HG03565 (cell line): ENCODE data around the gene SH3BGRL.

Experiments
- ATAC-seq: cut with Tn5 transposase; IDR thresholded peaks from one replicate; pipeline ENCODE4 v1.9.1; 2021; ENCODE audit warnings: mild to moderate bottlenecking, moderate library complexity; ENCODE audit not compliant: unreplicated experiment

SH3BGRL gene

DNA sequence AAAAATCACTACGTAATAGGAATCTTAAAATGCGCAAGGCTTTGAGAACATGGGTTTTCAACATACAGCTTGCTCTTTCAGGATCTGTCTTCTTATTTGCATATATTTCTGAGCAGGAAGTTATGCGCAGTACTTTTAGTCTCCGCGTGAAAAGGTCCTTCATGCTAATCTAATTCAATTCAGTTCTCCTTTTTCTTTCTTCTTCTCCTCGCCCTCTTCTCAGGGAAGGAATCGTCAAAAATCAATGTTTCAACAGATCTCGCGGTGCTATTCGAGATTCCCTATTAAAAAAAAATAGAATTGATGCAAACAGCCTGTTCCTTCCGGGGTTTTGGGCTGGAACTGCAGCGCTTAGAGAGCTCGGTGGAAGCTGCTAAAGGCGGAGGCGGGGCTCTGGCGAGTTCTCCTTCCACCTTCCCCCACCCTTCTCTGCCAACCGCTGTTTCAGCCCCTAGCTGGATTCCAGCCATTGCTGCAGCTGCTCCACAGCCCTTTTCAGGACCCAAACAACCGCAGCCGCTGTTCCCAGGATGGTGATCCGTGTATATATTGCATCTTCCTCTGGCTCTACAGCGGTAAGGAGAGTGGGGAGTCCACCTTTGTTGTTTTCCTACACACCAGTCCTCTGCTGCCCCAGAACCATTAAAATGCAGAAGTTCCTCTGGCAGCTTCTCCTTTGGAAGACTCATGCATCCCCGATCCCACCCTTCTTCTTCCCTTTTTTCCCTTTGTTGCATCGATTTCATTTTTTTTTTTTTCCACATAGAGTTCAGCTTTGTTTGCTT is at the start of gene SH3BGRL, which contains the start of gene HMGN5:
TSS of gene SH3BGRL (plus strand) at position 432 of the 785 bp plus-strand sequence. CDS start at position 531, 99 bp downstream.
TSS of gene HMGN5 (minus strand) at position 243 of the 785 bp plus-strand sequence. CDS start 80,364 bp downstream, outside the sequence.
- ATAC-seq, result peak; percentile 84

DNA sequence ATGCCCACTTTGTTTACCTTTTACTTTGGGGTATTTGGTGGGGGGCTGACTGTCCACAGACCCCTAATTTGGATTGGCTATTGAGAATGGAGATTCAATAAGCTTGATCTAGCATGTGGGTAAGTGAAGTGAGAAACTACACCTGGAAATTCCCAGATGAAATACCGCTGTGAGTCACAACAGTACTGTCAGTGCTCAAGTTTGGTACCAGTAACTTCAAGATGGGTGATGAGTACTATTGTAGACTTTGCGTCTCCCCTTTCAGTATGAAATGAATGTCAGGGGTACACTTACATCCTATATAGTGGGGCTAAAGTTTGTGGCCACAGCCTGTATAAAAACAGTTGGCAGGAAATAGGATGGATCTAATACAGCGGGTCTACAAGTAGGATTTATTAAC is 33.5 kb upstream of the SH3BGRL start:
- ATAC-seq, result peak; percentile 51

GRCh38 chrX:81174286-81174685 is 27.6 kb upstream of the SH3BGRL start:
- peak; percentile 72 for ATAC-seq

DNA sequence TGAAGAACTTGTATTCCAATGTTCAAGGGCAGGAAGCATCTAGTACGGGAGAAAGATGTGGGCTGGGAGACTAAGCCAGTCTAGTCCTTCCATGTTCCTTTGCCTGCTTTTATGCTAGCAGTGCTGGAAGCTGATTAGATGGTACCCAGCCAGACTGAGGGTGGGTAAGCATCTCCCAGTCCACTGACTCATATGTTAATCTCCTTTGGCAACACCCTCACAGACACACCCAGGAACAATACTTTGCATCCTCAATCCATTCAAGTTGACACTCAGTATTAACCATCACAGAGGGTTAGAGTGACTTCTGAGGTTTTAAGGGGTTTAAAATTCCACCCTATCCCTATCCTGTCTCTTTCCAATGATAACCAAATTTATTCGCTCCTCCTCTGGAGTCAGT is 6.6 kb upstream of the SH3BGRL start:
- no peak for ATAC-seq

- ATAC-seq, result peak; percentile 82
Observed at GRCh38 chrX:81195712-81196111, 6.2 kb upstream of the SH3BGRL start.

DNA sequence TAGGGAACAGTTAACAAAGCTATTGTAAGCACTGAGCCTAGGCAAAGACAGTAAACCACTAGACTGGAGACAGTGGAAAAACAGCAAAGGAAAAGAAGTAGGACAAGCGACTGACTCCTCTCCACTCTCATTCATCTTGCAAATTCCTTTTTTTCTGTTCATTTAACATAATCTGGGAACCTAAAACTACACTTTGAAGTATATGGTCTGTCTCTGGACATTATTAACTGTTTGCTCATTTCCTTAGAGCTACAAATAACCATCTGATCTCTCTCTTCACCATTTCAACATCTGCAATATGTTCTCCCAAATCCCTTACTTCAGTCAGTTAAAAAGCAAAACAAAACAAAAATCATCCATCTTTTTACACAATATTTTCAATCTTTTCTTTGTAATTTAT is 831 bp upstream of the SH3BGRL start:
- ATAC-seq, result no peak

DNA sequence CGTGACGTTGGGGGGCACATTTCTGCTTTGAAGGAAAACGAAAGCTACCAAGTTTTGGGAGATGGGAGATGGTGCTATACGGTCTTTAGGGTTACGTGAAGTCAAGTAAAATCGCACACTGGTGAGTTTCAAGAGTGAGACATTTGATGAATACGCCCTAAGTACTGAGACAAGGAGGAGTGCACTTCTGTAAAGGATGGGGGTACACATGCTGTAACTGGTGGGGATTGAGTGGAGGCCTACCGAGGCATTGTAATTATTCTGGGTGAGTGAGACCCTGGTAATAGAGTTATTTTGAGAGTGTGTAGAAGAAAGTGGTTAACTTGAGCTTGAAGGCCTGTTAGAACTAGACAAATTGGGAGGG is 536 bp downstream of the SH3BGRL start:
- no peak for ATAC-seq

GRCh38 chrX:81202943-81203342 is 1.0 kb downstream of the SH3BGRL start:
- no peak for ATAC-seq

- ATAC-seq, result no peak
Observed at GRCh38 chrX:81205551-81205950, 3.6 kb downstream of the SH3BGRL start.

- no peak for ATAC-seq
Observed at GRCh38 chrX:81206476-81206875, 4.6 kb downstream of the SH3BGRL start.

- ATAC-seq, result no peak
Observed at GRCh38 chrX:81208916-81209315, 7.0 kb downstream of the SH3BGRL start.

GRCh38 chrX:81215685-81216084 is 13.8 kb downstream of the SH3BGRL start:
- no peak for ATAC-seq

GRCh38 chrX:81229229-81229628 is 27.3 kb downstream of the SH3BGRL start:
- no peak for ATAC-seq

- ATAC-seq, result no peak
Observed at GRCh38 chrX:81229901-81230300, 28.0 kb downstream of the SH3BGRL start.

- no peak for ATAC-seq
Observed at GRCh38 chrX:81231476-81231875, 29.6 kb downstream of the SH3BGRL start.

GRCh38 chrX:81232218-81232617 is 30.3 kb downstream of the SH3BGRL start:
- no peak for ATAC-seq

GRCh38 chrX:81237516-81237915 is 35.6 kb downstream of the SH3BGRL start:
- no peak for ATAC-seq

- no peak for ATAC-seq
Observed at GRCh38 chrX:81238166-81238565, 36.3 kb downstream of the SH3BGRL start.

GRCh38 chrX:81240701-81241331 is 38.9 kb downstream of the SH3BGRL start:
- no peak for ATAC-seq

DNA sequence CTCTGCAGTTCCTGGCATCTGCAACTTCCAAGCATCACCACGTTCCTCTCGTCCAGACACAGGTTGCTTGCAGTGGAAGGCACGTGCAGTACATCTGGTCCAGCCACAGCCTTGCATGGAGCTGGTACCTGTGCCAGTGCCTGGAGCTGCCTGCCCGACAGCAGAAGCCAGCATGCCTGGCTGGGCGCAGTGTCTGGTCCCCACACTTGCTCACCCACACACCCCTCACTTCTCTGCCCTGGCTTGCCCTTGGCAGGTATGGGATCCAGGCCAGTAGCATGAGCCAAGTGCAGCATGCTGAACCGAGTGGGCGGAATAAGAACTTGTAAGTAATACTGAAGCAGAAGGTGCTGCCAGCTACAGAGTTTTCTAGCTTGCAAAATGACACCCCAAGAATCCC is 39.9 kb downstream of the SH3BGRL start:
- no peak for ATAC-seq

DNA sequence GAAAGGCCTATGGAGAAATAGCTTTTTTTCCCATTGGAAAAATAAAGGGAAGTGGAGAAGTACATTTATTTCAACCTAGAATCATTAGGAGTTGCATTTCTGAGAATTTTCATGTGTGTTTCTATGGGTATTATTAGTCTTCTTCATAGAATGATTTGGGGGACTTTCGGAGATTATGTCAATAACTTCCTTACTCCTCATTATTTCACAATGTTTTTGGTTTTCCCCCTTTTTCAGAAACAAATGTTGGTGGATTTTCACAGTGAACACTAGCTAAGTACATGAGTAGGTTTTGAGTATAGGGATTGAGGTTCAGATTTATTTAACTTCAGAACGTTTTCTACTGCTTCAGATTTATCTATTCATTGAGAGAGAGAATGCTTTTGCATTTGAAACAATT is 54.0 kb downstream of the SH3BGRL start:
- no peak for ATAC-seq

DNA sequence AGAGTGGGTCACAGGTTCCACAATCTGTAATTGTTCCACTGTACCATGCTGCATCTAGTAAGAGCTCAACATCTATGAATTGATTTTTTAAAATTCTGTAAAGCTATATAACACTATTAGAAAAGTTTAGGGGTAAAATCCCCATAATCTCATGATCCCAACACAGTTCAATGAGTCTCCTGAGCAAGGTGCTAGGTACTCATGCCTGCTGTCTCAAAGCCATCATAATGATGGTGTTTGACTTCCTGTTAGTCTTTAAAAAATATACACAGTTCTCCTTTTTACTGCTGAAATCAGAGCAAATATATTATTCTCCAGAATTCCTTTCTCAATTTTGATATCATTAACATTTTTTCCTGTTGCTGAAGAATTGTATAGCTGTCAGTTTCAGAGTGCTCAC is 55.9 kb downstream of the SH3BGRL start:
- ATAC-seq, result no peak
